HFFc6 (cell line): ENCODE results near the gene TCERG1L. TPM values are rescaled to one million over a fixed set of nuclear protein-coding genes. Genes with fewer than 3 reads are reported as not detected.

Source experiments
- DNase-seq: peaks from one replicate; pipeline ENCODE4 v3.0.0-alpha.2; 2018
- H3K27ac Mint-ChIP-seq: 2 replicates; pipeline ENCODE4 v1.8.0; 2020; ENCODE audit warnings: mild to moderate bottlenecking, mixed read lengths
- H3K27me3 Mint-ChIP-seq: 2 replicates; pipeline ENCODE4 v1.8.0; 2021; ENCODE audit warnings: mild to moderate bottlenecking, moderate library complexity, mixed read lengths; ENCODE audit not compliant: insufficient read depth
- H3K36me3 Mint-ChIP-seq: 2 replicates; pipeline ENCODE4 v1.8.0; 2021; ENCODE audit warnings: low read depth, mixed read lengths
- H3K4me1 Mint-ChIP-seq: 2 replicates; pipeline ENCODE4 v1.8.0; 2020; ENCODE audit warnings: low read depth, mixed read lengths
- H3K4me3 Mint-ChIP-seq: 2 replicates; pipeline ENCODE4 v1.8.0; 2020; ENCODE audit warnings: mild to moderate bottlenecking, moderate library complexity, mixed read lengths
- H3K9me3 Mint-ChIP-seq: 2 replicates; pipeline ENCODE4 v1.8.0; 2020; ENCODE audit warnings: mild to moderate bottlenecking, mixed read lengths
- total RNA-seq, 6 experiments: library from RNA; stranded (reverse); fragmentation: NEBNext Ultra II Directional; extraction: Animal tissue kit (Norgen Biotek cat#: 25700); gene quantifications; 2 replicates in 1 of 6; 3 replicates in 5 of 6; pipeline ENCODE4 v1.2.3, GENCODE V29; 2021
- TF ChIP-seq, protein P1 (sequence below): fragments of 200-600 bp; sonication (generic); IDR thresholded peaks from 2 replicates; pipeline ENCODE4 v1.5.0; 2021; ENCODE audit warnings: antibody characterized with exemption, mild to moderate bottlenecking

TCERG1L gene
- total RNA-seq, 6 experiments from 2014 or later, result 0.09 TPM; not detected in 5

GRCh38 chr10:131092386-131092785 is 219.1 kb downstream of the TCERG1L start:
- Mint-ChIP-seq H3K27me3 (no peaks in the 10 kb centered on the region), H3K9me3 (peaks cover 41% of the 10 kb centered on the region), H3K4me1 (peaks cover 6% of the 10 kb centered on the region; the same call in 1 of the 2 replicates), H3K36me3 (no peaks in the 10 kb centered on the region), H3K27ac (no peak overlapping the region), H3K4me3 (no peak overlapping the region)
- DNase-seq, result no peak
- TF ChIP-seq, protein P1, sequence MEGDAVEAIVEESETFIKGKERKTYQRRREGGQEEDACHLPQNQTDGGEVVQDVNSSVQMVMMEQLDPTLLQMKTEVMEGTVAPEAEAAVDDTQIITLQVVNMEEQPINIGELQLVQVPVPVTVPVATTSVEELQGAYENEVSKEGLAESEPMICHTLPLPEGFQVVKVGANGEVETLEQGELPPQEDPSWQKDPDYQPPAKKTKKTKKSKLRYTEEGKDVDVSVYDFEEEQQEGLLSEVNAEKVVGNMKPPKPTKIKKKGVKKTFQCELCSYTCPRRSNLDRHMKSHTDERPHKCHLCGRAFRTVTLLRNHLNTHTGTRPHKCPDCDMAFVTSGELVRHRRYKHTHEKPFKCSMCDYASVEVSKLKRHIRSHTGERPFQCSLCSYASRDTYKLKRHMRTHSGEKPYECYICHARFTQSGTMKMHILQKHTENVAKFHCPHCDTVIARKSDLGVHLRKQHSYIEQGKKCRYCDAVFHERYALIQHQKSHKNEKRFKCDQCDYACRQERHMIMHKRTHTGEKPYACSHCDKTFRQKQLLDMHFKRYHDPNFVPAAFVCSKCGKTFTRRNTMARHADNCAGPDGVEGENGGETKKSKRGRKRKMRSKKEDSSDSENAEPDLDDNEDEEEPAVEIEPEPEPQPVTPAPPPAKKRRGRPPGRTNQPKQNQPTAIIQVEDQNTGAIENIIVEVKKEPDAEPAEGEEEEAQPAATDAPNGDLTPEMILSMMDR, result no peak

DNA sequence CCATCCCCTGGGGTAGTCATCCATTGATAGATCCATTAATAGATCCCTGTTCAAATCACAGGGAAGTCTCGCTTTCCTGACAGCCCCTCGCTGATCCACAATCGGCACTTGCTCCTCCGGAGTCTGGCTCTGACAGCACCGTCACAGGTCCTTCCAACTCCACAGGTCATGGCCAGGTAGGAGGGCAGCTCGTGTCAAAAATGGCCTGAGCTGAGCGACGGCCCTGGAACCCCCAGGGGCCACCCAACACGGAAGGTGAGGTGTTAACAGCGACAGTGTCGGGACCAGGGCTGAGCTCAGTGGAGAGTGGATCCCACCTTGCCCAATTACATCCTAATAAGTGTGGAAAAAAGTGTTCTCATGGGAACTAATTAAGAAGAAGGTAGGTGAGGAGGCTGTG is 219.8 kb downstream of the TCERG1L start:
- H3K9me3 Mint-ChIP-seq, result peaks cover 48% of the 10 kb centered on the region
- H3K4me1 Mint-ChIP-seq, result peaks cover 6% of the 10 kb centered on the region; the same call in 1 of the 2 replicates
- TF ChIP-seq, protein P1, result no peak
- H3K27ac Mint-ChIP-seq, result no peak overlapping the region
- DNase-seq, result no peak
- H3K4me3 Mint-ChIP-seq, result no peak overlapping the region
- H3K36me3 Mint-ChIP-seq, result no peaks in the 10 kb centered on the region
- H3K27me3 Mint-ChIP-seq, result no peaks in the 10 kb centered on the region

DNA sequence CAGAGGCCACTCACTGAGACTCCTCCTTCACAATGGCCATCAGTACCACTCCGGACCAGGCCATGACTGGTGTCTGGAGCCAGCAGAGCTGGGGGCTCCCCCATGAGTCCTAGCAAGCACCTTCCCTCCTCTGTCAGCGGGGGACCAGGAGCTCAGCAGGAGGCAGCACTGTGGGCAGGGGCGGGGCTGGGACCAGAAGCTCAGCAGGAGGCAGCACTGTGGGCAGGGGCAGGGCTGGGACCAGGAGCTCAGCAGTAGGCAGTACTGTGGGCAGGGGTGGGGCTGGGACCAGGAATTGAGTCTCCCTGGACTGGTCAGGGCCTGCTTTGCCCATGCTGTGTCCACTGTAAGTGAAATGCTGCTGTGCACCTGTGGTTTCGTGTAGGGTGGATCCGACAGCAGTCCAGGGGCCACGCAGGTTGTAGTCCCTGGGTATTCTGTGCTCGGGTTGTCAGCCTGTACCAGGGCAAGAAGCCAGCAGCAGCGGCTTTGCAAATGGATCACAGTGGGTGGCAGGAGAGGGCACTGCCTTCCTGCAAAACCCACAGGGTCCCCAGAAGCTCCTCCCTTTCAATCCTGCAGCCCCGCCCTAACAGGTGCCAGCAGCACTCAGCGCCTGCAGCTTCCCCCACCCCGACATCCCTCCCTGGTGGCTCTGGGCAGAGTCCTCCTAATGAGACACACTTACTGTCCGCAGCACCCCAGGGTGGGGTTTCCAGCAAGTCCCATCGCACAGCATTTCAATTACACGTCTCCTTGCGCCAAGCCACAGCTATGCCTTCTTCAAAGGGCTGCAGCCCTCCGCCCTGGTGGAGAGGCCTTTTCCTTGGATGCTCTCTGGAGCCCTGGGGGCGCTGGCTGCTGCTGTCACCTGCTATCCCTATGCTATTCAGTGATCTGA is 220.5 kb downstream of the TCERG1L start:
- Mint-ChIP-seq H3K4me1 (peaks cover 6% of the 10 kb centered on the region; the same call in 1 of the 2 replicates), H3K36me3 (no peaks in the 10 kb centered on the region), H3K27me3 (no peaks in the 10 kb centered on the region), H3K9me3 (peaks cover 48% of the 10 kb centered on the region), H3K27ac (no peak overlapping the region), H3K4me3 (no peak overlapping the region)
- DNase-seq, result no peak
- TF ChIP-seq, protein P1, result no peak

DNA sequence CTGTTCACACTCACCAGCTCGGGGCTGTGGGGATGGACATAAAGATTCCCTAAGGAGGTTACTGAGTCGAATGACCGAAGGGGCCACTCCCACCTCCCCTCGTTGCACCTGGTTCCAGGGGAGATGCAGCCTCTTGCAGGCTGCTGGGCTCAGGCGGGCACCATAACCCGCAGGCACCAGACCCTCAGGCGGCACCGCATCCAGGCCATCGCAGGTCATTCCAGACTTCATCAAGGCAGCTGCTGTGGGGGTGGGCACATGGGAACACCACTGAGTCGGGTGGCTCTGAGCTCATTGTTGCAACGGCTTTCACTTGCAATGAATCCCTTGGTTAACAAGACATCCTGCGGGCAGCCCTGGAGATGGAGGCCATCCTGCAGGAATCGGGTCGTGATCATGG is 221.7 kb downstream of the TCERG1L start:
- H3K27me3 Mint-ChIP-seq, result peaks cover 5% of the 10 kb centered on the region; the same call in 1 of the 2 replicates
- no peak for DNase-seq
- H3K36me3 Mint-ChIP-seq, result no peaks in the 10 kb centered on the region
- no peak overlapping the region for H3K27ac Mint-ChIP-seq
- H3K4me3 Mint-ChIP-seq, result no peak overlapping the region
- H3K9me3 Mint-ChIP-seq, result peaks cover 54% of the 10 kb centered on the region
- peaks cover 6% of the 10 kb centered on the region; the same call in 1 of the 2 replicates for H3K4me1 Mint-ChIP-seq
- TF ChIP-seq, protein P1, result no peak

DNA sequence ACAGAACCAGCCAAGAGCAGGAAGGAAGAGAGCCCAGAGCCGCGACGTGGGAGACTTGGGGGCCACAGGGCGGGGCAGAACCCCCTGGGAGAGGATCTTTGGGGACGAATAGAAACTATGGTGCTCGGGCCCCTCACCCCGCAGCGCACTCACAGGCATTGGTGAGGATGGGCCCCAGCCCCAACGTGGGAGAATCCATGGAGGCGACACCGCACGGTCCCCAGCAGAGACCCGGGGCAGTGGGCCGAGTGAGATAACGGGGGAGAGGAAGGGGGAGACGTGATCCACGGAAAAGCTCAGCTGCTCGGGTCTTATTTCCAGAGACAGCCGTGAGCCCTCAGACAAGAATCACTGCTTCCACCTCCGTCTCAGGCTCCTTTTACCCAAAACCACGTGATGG is 222.4 kb downstream of the TCERG1L start:
- H3K36me3 Mint-ChIP-seq, result no peaks in the 10 kb centered on the region

More for the DNA sequence above, 222.4 kb downstream of the TCERG1L start:
- Mint-ChIP-seq H3K27ac (no peak overlapping the region), H3K9me3 (peaks cover 58% of the 10 kb centered on the region), H3K27me3 (peaks cover 5% of the 10 kb centered on the region; the same call in 1 of the 2 replicates), H3K4me1 (peaks cover 6% of the 10 kb centered on the region; the same call in 1 of the 2 replicates), H3K4me3 (no peak overlapping the region)
- TF ChIP-seq, protein P1, result no peak
- DNase-seq, result no peak
